Activated CD4-positive, alpha-beta T cell treated with anti-CD3 and anti-CD28 coated beads, Interleukin-10, Interleukin-2, amounts not matched to agents 100 ng/mL and 50 ng/mL, durations not matched to agents 16 hours and 8 hours (primary cell): ENCODE measurements around the gene ADNP.

Experiments
- DNase-seq: peaks from one replicate; pipeline ENCODE4 v3.0.0-alpha.2; 2020

The ADNP gene

DNA sequence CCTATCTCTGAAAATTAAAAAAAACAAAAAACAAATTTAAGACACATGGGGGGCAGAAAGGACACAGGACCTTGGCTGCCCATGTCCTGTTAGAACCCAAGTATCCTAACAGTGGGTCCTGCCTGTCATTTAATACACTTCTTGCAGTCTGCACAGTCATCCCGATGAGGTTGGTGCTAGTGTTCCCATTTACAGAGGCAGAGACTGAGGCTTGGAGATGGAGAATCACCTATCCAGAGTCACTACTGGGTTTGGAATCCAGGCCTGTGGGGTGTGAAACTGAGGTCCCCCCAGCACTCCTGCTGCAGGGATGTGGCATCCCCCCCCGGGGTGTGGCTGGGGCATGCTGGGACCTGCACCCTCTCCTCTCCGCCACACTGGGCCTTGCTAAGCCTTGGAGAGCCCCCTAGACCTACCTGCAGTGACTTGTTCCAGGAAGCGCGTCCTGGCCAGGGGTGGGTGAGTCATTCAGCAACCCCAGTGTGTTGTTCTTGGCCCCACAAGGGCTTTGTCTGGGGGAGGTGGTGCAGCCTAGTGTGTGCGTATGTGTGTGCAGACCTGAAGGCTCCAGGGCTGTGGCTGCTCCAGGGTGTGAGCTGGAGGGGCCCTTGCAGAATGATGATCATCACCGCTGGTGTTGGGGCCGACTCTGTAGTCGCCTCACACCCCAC is 86.7 kb downstream of the ADNP start:
- DNase-seq, result peak; percentile 94

DNA sequence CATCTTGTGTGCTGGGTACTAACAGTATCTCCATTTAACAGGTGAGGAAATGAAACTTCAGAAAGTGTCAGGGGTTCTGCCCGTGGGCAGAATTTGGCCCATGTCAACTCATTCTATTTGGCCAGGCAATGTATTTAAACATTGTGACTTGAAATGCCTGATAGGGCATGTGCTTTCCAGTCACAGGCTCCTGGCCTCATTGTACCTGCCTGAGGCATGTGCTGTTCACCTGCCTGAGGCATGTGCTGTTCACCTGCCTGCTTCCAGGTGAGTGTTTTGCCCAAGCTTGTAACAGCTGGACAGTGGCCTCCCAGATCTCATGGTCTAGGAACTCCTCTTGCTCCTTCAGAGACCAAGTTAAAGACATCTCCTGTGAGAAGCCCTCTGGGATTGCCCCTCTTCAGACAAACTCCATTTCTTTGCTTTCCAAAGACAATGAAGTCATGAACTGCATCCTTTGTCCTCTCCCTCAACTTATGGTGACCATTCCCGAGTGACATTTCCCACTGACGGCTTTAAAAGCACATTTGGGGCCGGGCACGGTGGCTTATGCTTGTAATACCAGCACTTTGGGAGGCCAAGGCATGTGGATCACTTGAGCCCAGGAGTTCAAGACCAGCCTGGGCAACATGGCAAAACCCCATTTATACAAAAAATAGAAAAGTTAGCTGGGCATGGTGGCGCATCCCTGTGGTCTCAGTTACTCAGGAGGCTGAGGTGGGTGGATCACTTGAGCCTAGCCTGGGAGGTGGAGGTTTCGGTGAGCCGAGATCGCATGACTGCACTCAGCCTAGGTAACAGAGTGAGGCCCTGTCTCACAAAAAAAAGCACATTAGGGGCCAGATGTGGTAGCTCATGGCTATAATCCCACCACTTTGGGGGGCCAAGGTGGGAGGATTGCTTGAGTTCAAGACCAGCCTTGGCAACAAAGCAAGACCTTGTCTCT is 87.6 kb downstream of the ADNP start:
- DNase-seq, result no peak

DNA sequence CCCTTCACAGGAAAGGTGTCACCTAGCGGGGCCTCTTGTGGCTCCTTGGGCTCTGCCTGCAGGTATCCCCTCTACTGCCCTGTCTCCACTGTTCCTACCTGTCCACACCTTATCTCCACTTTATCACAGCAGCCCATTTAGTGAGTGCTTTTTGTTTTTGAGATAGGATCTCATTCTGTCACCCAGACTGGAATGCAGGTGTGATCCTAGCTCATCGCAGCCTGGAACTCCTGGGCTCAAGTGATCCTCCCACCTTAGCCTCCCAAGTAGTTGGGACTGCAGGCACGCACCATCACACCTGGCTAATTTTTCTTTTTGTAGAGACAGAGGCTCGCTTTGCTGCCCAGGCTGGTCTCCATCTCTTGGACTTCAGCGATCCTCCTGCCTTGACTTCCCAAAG is 88.4 kb downstream of the ADNP start:
- no peak for DNase-seq
